Sigmoid colon (tissue), 4 donors: Measurements from ENCODE around the gene COMMD3.

Experiments
- CTCF ChIP-seq, 4 experiments: fragments of 450-650 bp in 3 of 4; fragments of 200-600 bp in 1 of 4; IDR thresholded peaks; one replicate each; pipeline ENCODE4 v1.5.1; 2016 to 2019; ENCODE audit warnings: antibody characterized with exemption in 4 of 4, mild to moderate bottlenecking in 3 of 4, moderate library complexity in 2 of 4
- POLR2A ChIP-seq, 2 donors: fragments of 450-650 bp; IDR thresholded peaks; one replicate each; pipeline ENCODE4 v1.6.1; 2016; ENCODE audit warnings: antibody characterized with exemption in 2 of 2, mild to moderate bottlenecking in 2 of 2, moderate library complexity in 2 of 2
- POLR2AphosphoS5 ChIP-seq, 4 donors: sonication (generic); formaldehyde crosslinking; IDR thresholded peaks; one replicate each; pipeline ENCODE4 v1.6.1; 2017; ENCODE audit warnings: antibody characterized with exemption in 4 of 4

- TF ChIP-seq CTCF (IDR thresholded peaks at IDR 0.05): no peak
- no peak for TF ChIP-seq POLR2AphosphoS5 (IDR thresholded peaks at IDR 0.05)
- TF ChIP-seq POLR2A (IDR thresholded peaks at IDR 0.05): no peak
These were observed 6.8 kb upstream of the COMMD3 start for GRCh38 chr10:22309180-22310000.
